ENCODE data around the gene EPHX1.

- TF ChIP-seq CTCF (IDR thresholded peaks at IDR 0.05; ENCODE audit: low read depth, low read length, poor library complexity, severe bottlenecking): no peak
- TF ChIP-seq EZH2phosphoT487 (IDR thresholded peaks at IDR 0.05; ENCODE audit: borderline replicate concordance, low read length): no peak
These were observed 58.9 kb downstream of the EPHX1 start for GRCh38 chr1:225868631-225869330.

All from DOHH2 (cell line).